NOMO-1 (cell line): ENCODE measurements around the gene ZNF345.
A peak's percentile ranks its signal among the peaks of the same experiment; 100 is the strongest.

Experiments used
- DNase-seq, 2 experiments: peaks; one replicate each; lab custom pipeline; 2025; ENCODE audit not compliant: unreplicated experiment in 2 of 2; lab: John Stamatoyannopoulos, UW

The ZNF345 gene

GRCh38 chr19:36850559-36851442 lies at the start of gene ZNF345:
Gene ZNF345 (plus strand): TSS chr19:36850876. CDS start chr19:36876831, 25,955 bp downstream.
- peak; percentile 93 to 96 for DNase-seq

- DNase-seq = no peak
These were observed 45.3 kb upstream of the ZNF345 start for GRCh38 chr19:36805364-36805763.

DNA sequence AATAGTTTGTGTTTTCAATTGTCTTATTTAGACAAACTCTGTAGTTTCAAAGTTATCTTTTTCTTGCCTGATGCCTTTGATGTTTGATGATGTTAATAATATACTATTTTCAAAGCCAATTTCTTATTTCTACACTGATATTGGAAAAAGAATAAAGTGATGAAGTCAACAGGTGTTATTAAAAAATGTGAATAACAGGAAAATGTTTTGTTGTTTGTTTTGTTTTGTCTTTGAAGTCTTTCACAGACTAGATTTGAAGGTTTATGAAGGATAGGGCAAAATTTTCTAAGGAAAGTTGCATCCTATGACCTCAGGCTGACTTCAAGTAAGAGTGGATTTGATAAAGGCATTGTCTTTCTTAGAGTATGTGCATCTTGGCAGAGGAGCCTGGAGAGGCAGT lies 43.6 kb upstream of the ZNF345 start:
- DNase-seq = no peak

DNA sequence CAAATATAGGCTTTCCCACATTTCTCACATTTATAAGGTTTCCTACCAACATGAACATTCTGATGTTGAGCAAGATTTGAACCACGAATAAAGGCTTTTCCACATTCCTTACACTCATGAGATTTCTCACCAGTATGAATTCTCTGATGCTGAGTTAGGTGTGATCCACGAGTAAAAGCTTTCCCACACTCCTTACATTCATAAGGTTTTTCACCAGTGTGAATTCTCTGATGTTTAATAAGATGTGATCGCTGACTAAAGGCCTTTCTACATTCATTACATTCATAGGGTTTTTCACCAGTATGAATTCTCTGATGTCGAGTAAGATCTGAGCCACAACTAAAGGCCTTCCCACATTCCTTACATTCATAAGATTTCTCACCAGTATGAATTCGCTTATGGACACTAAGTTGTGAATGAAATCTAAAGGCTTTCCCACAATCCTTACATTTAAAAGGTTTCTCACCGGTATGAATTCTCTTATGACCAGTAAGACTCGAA lies 31.5 kb upstream of the ZNF345 start:
- DNase-seq = no peak

- no peak for DNase-seq
These were observed 28.9 kb upstream of the ZNF345 start for GRCh38 chr19:36821758-36822157.

GRCh38 chr19:36833430-36833829 lies 17.2 kb upstream of the ZNF345 start:
- DNase-seq = no peak

DNA sequence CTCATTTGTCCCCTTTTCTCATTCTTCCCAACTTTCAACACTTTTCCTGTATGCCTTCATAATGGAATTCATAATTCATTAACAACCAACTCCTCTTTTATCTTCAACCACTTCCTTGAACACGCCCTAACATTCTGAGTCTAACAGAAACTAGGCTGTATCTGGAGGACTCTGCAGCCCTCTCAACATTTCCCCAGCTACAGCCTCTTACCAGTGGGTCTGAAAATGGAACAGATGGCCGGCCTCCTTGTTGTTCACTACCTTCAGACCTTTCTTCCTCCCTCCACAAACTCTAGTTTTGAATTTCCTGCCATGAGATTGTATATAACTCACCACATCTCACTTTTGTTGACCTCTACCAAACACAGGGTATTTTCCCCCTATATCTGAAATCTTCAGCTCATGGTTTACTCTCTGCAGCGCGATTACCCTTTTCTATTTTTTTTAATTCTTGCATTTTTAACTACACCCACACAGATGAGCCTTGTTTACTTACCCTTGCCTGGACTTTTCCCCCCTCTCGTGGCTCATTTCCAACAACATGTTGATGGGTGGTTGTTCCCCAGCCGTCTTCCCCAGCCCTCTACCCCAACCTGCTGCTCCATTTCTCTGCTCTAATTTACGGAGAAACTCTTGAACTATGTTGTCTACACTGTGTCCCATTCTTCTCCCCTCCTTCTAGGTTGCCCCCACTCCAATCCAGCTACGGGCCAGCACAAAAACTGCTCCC lies 13.3 kb upstream of the ZNF345 start:
- DNase-seq = no peak

- peak; percentile 44 to 69 for DNase-seq
These were observed 12.5 kb upstream of the ZNF345 start, which contains the start of gene ZNF790 for GRCh38 chr19:36837906-36838783. Gene ZNF790 (minus strand): TSS chr19:36838387. CDS start chr19:36825619, 12,768 bp downstream.

- DNase-seq = no peak
These were observed 11.8 kb upstream of the ZNF345 start for GRCh38 chr19:36838784-36839324.

DNA sequence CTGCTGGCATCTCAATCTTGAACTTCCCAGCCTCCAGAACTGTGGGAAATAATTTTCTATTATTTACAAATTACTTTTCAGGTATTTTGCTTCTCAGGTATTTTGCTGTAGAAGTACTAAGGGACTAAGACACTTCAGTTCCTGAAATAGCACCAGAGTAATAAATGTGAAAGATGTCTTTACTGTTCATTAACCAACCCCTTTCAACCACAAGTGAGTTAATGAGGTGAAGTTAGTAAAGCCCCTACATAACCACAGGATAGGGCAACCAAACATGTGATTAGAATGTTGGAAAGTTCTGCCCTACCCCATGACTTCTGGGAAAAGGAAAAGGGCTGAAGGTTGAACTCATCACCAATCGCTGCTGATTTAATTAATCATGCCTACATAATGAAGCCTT lies 2.7 kb upstream of the ZNF345 start:
- DNase-seq = no peak

- peak; percentile 84 to 92 for DNase-seq
These were observed 746 bp upstream of the ZNF345 start for GRCh38 chr19:36849701-36850558.

- DNase-seq = no peak
These were observed 1.2 kb downstream of the ZNF345 start for GRCh38 chr19:36851898-36852297.

- DNase-seq = no peak
These were observed 26.6 kb downstream of the ZNF345 start for GRCh38 chr19:36876993-36877938.

- no peak for DNase-seq
These were observed 41.2 kb downstream of the ZNF345 start for GRCh38 chr19:36891768-36892357.

GRCh38 chr19:36894849-36895383 lies 44.2 kb downstream of the ZNF345 start:
- no peak for DNase-seq

DNA sequence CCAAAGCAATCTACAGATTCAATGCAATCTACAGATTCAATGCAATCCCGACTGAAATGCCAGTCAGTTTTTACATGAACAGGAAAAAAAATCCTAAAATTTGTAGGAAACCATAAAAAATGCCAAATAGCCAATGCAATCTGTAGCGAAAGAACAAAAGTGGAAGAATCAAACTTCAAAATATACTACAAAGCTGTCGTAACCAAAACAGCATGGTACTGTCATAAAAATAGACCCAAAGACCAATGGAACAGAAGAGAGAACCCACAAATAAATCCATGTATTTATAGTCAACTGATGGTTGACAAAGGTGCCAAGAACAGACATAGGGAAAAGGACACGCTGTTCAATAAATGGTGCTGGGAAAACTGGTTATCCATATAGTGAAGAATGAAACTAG lies 47.7 kb downstream of the ZNF345 start:
- DNase-seq = no peak

GRCh38 chr19:36915992-36916830 lies 65.5 kb downstream of the ZNF345 start, which contains the start of the genes ZNF568 and ZNF829:
Gene ZNF568 (plus strand): TSS chr19:36916332. CDS start chr19:36922771, 6,439 bp downstream.
Gene ZNF829 (minus strand): TSS chr19:36916291. CDS start chr19:36915167, 1,124 bp downstream.
- no peak for DNase-seq
